ENCODE results near the gene CD55. TPM values are rescaled to one million over a fixed set of nuclear protein-coding genes. Genes with fewer than 3 reads are reported as not detected.
A peak's percentile ranks its signal among the peaks of the same experiment; 100 is the strongest.

The CD55 gene
- total and polyA plus RNA-seq, 2 experiments from 2014 or later, result 16.7 to 18.5 TPM

- TF ChIP-seq REST (IDR thresholded peaks at IDR 0.05; ENCODE audit: unreplicated experiment), result no peak
- no peak for TF ChIP-seq EZH2 (IDR thresholded peaks at IDR 0.05; ENCODE audit: low read depth, unreplicated experiment)
- no peak for TF ChIP-seq JUNB (IDR thresholded peaks at IDR 0.05; ENCODE audit: unreplicated experiment)
- no peak for TF ChIP-seq EZH2phosphoT487 (IDR thresholded peaks at IDR 0.05; ENCODE audit: unreplicated experiment)
These were observed 13.7 kb downstream of the CD55 start (continued) for GRCh38 chr1:207335138-207335537.

- H3K9me3 Mint-ChIP-seq, result no peaks in the 10 kb centered on the region
- Histone ChIP-seq H3K4me2 (no peak overlapping the region), H2AFZ (no peak overlapping the region), H3K4me3 (no peak overlapping the region), H3K36me3 (ENCODE audit: insufficient read depth) (peaks cover 10% of the 10 kb centered on the region; the same call in 1 of the 2 replicates), H3K79me2 (replicated peaks; ENCODE audit: insufficient read depth) (no peaks in the 10 kb centered on the region), H4K20me1 (replicated peaks; ENCODE audit: insufficient read depth) (no peaks in the 10 kb centered on the region), H3K9me2 (ENCODE audit: insufficient read depth) (no peaks in the 10 kb centered on the region), H3K4me1 (ENCODE audit: insufficient read depth) (no peaks in the 10 kb centered on the region), H3K27ac (ENCODE audit: low read depth) (no peak overlapping the region), H3F3A (replicated peaks; ENCODE audit: low read depth) (no peaks in the 10 kb centered on the region), H3K27me3 (ENCODE audit: insufficient read depth) (no peaks in the 10 kb centered on the region)
- H3K27ac Mint-ChIP-seq, result no peak overlapping the region
- DNase-seq (ENCODE audit: low spot score) (peak; percentile 20), ATAC-seq (peak; percentile 69)
- H3K4me1 Mint-ChIP-seq, result no peaks in the 10 kb centered on the region
- H3K4me3 Mint-ChIP-seq, result no peak overlapping the region
- peaks cover 15% of the 10 kb centered on the region; the same call in 2 of the 3 replicates for H3K36me3 Mint-ChIP-seq (ENCODE audit: low read depth)
- TF ChIP-seq CREB1 (CRISPR knock-in tag; IDR thresholded peaks at IDR 0.05; ENCODE audit: low read depth) (no peak), ZNF331 (CRISPR knock-in tag; IDR thresholded peaks at IDR 0.05; ENCODE audit: low read depth) (no peak), EZH2phosphoT487 (IDR thresholded peaks at IDR 0.05; ENCODE audit: unreplicated experiment) (no peak), CTCF (conservative IDR thresholded peaks at IDR 0.05; ENCODE audit: low read depth in 2 of 2) (peak; percentile 1 to 28; a peak in 2 of 4 replicates), NANOG (IDR thresholded peaks at IDR 0.05; ENCODE audit: borderline replicate concordance) (no peak)
- H3K27me3 Mint-ChIP-seq (ENCODE audit: insufficient read depth, low read depth, poor library complexity), result no peaks in the 10 kb centered on the region
These were observed 14.4 kb downstream of the CD55 start for GRCh38 chr1:207335695-207336363.

Data from GM23338 (cell line).